Left lung (tissue), 10 donors: ENCODE data around the gene PGAM2. TPM values are rescaled to one million over a fixed set of nuclear protein-coding genes. Genes with fewer than 3 reads are reported as not detected.

Experiments
- ATAC-seq: fragments of 200-7000 bp; cut with Tn5 transposase; one replicate; pipeline ENCODE4 v1.9.1; 2020; ENCODE audit warnings: moderate library complexity
- DNase-seq, 4 donors: peaks; one replicate each; pipeline ENCODE4 v3.0.0-alpha.2; 2013 to 2020
- H3K27ac ChIP-seq, 2 donors: fragments of 200-600 bp; sonication (generic) in 1 of 2; one replicate each; pipeline versions ENCODE4 v1.5.0 to v1.8.0; 2020 to 2021
- H3K27me3 ChIP-seq, 2 donors: fragments of 200-600 bp; sonication (generic) in 1 of 2; one replicate each; pipeline versions ENCODE4 v1.5.0 to v1.8.0; 2020 to 2021
- H3K36me3 ChIP-seq, 2 donors: fragments of 200-600 bp; sonication (generic) in 1 of 2; one replicate each; pipeline versions ENCODE4 v1.5.0 to v1.8.0; 2020 to 2021
- H3K4me1 ChIP-seq, 2 donors: fragments of 200-600 bp; one replicate each; pipeline ENCODE4 v1.8.0; 2021
- H3K4me3 ChIP-seq, 2 donors: fragments of 200-600 bp; sonication (generic) in 1 of 2; one replicate each; pipeline versions ENCODE4 v1.5.0 to v1.8.0; 2020 to 2021; ENCODE audit warnings: mild to moderate bottlenecking in 1 of 2
- H3K9me3 ChIP-seq, 2 donors: fragments of 200-600 bp; sonication (generic) in 1 of 2; one replicate each; pipeline versions ENCODE4 v1.5.0 to v1.8.0; 2020 to 2021
- CTCF ChIP-seq, 2 donors: fragments of 200-600 bp; sonication (generic) in 1 of 2; IDR thresholded peaks; one replicate each; pipeline versions ENCODE4 v1.5.0 to v1.8.0; 2021; ENCODE audit warnings: antibody characterized with exemption in 2 of 2
- intact Hi-C, 2 donors: fragments of 100-400 bp; cut with DNase I; formaldehyde crosslinking; loops; one replicate each; pipeline versions ENCODE4 v1.11.2 to v1.14.2; 2022
- polyA plus RNA-seq, 6 donors: library from polyadenylated mRNA; unstranded; fragments of 120-200 nt; gene quantifications; one replicate each; pipeline ENCODE4 v1.2.1, GENCODE V29; 2013; ENCODE audit not compliant: insufficient read length in 6 of 6
- total RNA-seq, 2 donors: library from RNA; stranded (reverse); fragmentation: NEBNext Ultra II Directional; extraction: Animal tissue kit (Norgen Biotek cat#: 25700); gene quantifications; one replicate each; pipeline ENCODE4 v1.2.1, GENCODE V29; 2021
- donor health status: DM: no; HTN: yes; CAD: no.
- donor health status: DM: no; HTN: no; CAD: no.

Gene PGAM2
- total and polyA plus RNA-seq, 8 donors: 0.24 to 0.79 (median 0.52) TPM; not detected in 2

GRCh38 chr7:44081266-44081748 lies 15.9 kb upstream of the PGAM2 start:
- intact Hi-C loops: no loop called here
- Histone ChIP-seq H3K9me3 (no peaks in the 10 kb centered on the region), H3K27ac (peak overlapping the region in 1 of 2 donors; percentile 98), H3K4me1 (peaks cover 7 to 21% of the 10 kb centered on the region in 2 donors), H3K36me3 (peaks cover 0 to 45% of the 10 kb centered on the region in 2 donors), H3K4me3 (peak overlapping the region; percentile 85 to 86), H3K27me3 (no peaks in the 10 kb centered on the region)
- ATAC-seq: no peak
- DNase-seq: peak in 1 of 4 donors; percentile 23
- no peak for TF ChIP-seq CTCF (IDR thresholded peaks at IDR 0.05)

- H3K36me3 ChIP-seq: peaks cover 0 to 50% of the 10 kb centered on the region in 2 donors
- H3K9me3 ChIP-seq: no peaks in the 10 kb centered on the region
- peak in 1 of 4 donors; percentile 76 for DNase-seq
- peak overlapping the region in 1 of 2 donors; percentile 85 for H3K4me3 ChIP-seq
- H3K27me3 ChIP-seq: no peaks in the 10 kb centered on the region
- H3K27ac ChIP-seq: peak overlapping the region in 1 of 2 donors; percentile 98
- ATAC-seq: no peak
- peaks cover 7 to 21% of the 10 kb centered on the region in 2 donors for H3K4me1 ChIP-seq
- intact Hi-C loops: no loop called here
- TF ChIP-seq CTCF (IDR thresholded peaks at IDR 0.05): no peak
Observed at GRCh38 chr7:44080686-44081265, 15.4 kb upstream of the PGAM2 start.

- DNase-seq (peak in 1 of 4 donors; percentile 45), ATAC-seq (no peak)
- intact Hi-C loops: no loop called here
Observed at GRCh38 chr7:44080118-44080517, 14.8 kb upstream of the PGAM2 start.

GRCh38 chr7:44079331-44080021 lies 14.1 kb upstream of the PGAM2 start:
- no peak for TF ChIP-seq CTCF (IDR thresholded peaks at IDR 0.05)
- intact Hi-C loops: no loop called here
- H3K4me3 ChIP-seq: no peak overlapping the region
- ATAC-seq (no peak), DNase-seq (peak in 1 of 4 donors; percentile 41)
- peaks cover 7 to 28% of the 10 kb centered on the region in 2 donors for H3K4me1 ChIP-seq
- no peaks in the 10 kb centered on the region for H3K27me3 ChIP-seq
- H3K9me3 ChIP-seq: no peaks in the 10 kb centered on the region
- H3K36me3 ChIP-seq: peaks cover 0 to 63% of the 10 kb centered on the region in 2 donors
- no peak overlapping the region for H3K27ac ChIP-seq

More at GRCh38 chr7:44080118-44080517, 14.8 kb upstream of the PGAM2 start:
- peaks cover 7 to 21% of the 10 kb centered on the region in 2 donors for H3K4me1 ChIP-seq
- TF ChIP-seq CTCF (IDR thresholded peaks at IDR 0.05): no peak
- no peaks in the 10 kb centered on the region for H3K27me3 ChIP-seq
- no peaks in the 10 kb centered on the region for H3K9me3 ChIP-seq
- H3K4me3 ChIP-seq: no peak overlapping the region
- H3K27ac ChIP-seq: no peak overlapping the region
- peaks cover 0 to 57% of the 10 kb centered on the region in 2 donors for H3K36me3 ChIP-seq

- Histone ChIP-seq H3K27ac (no peak overlapping the region), H3K9me3 (no peaks in the 10 kb centered on the region), H3K36me3 (peaks cover 0 to 73% of the 10 kb centered on the region in 2 donors), H3K27me3 (no peaks in the 10 kb centered on the region), H3K4me3 (no peak overlapping the region), H3K4me1 (peaks cover 7 to 37% of the 10 kb centered on the region in 2 donors)
- ATAC-seq: no peak
- intact Hi-C loops: no loop called here
- no peak for TF ChIP-seq CTCF (IDR thresholded peaks at IDR 0.05)
- DNase-seq: peak in 2 of 4 donors; percentile 26 to 48
Observed at GRCh38 chr7:44078521-44078920, 13.2 kb upstream of the PGAM2 start.
